K562 (cell line): ENCODE measurements around the gene TMC6.

Experiments
- POLR2A ChIP-seq: fragments of 450-650 bp; conservative IDR thresholded peaks from 2 replicates; pipeline ENCODE4 v1.6.1; 2016
- TF ChIP-seq, protein P1 (sequence below): IDR thresholded peaks from 2 replicates; pipeline ENCODE4 v1.6.1; 2016; ENCODE audit warnings: missing genetic modification characterization, missing compliant biosample characterization

DNA sequence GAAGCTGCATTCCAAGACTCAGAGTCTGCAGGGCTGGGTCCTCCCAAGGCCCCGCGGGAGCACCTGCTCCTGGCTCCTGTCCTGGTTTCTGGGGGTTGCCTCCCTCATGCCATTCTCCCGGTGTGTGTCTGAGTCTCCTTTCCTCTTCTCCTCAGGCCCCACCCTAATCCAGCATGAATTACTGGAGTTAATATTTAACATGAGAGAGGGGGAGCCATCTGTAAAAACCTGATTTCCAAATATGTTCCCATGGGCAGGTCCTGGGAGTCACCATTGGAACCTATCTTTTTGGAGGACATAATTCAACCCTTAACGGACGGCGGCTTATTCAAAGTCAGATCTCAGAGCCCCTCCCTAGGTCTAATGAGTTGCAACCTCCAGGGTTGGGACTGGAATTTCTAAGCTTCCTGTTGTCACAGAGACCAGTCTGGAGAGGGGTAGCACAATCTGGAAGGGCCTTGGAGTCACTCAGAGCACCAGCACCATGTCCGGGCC lies 23.0 kb upstream of the TMC6 start:
- no peak for TF ChIP-seq POLR2A
- TF ChIP-seq, protein P1, sequence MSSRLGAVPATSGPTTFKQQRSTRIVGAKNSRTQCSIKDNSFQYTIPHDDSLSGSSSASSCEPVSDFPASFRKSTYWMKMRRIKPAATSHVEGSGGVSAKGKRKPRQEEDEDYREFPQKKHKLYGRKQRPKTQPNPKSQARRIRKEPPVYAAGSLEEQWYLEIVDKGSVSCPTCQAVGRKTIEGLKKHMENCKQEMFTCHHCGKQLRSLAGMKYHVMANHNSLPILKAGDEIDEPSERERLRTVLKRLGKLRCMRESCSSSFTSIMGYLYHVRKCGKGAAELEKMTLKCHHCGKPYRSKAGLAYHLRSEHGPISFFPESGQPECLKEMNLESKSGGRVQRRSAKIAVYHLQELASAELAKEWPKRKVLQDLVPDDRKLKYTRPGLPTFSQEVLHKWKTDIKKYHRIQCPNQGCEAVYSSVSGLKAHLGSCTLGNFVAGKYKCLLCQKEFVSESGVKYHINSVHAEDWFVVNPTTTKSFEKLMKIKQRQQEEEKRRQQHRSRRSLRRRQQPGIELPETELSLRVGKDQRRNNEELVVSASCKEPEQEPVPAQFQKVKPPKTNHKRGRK (tag) = no peak
